GM23338 (cell line): ENCODE measurements around the gene IQSEC3. TPM values are rescaled to one million over a fixed set of nuclear protein-coding genes. Genes with fewer than 3 reads are reported as not detected.

Experiments
- ATAC-seq: fragments of 200-7000 bp; cut with Tn5 transposase; 3 replicates; pipeline ENCODE4 v1.9.1; 2020
- DNase-seq: peaks from one replicate; pipeline ENCODE4 v3.0.0-alpha.2; 2015; ENCODE audit warnings: low spot score
- H2AFZ ChIP-seq: fragments of 200-600 bp; sonication (generic); 2 replicates; pipeline ENCODE4 v1.8.0; 2016; ENCODE audit warnings: antibody characterized with exemption, mild to moderate bottlenecking, moderate library complexity
- H3F3A ChIP-seq: fragments of 200-600 bp; sonication (generic); replicated peaks from 2 replicates; pipeline ENCODE4 v1.8.0; 2017; ENCODE audit warnings: antibody characterized with exemption, mixed run types, low read depth
- H3K27ac ChIP-seq: fragments of 200-600 bp; sonication (generic); 2 replicates; pipeline ENCODE4 v1.6.1; 2016; ENCODE audit warnings: low read depth
- H3K27me3 ChIP-seq: fragments of 200-600 bp; sonication (generic); 2 replicates; pipeline ENCODE4 v1.8.0; 2016; ENCODE audit warnings: mild to moderate bottlenecking, mixed run types, moderate library complexity; ENCODE audit not compliant: insufficient read depth
- H3K36me3 ChIP-seq: fragments of 200-600 bp; sonication (generic); 2 replicates; pipeline ENCODE4 v1.8.0; 2016; ENCODE audit warnings: mild to moderate bottlenecking; ENCODE audit not compliant: insufficient read depth
- H3K4me1 ChIP-seq: fragments of 200-600 bp; sonication (generic); 2 replicates; pipeline ENCODE4 v1.8.0; 2016; ENCODE audit warnings: mild to moderate bottlenecking, moderate library complexity; ENCODE audit not compliant: insufficient read depth
- H3K4me2 ChIP-seq: fragments of 200-600 bp; sonication (generic); 2 replicates; pipeline ENCODE4 v1.7.1; 2017; ENCODE audit warnings: mixed run types
- H3K4me3 ChIP-seq: fragments of 200-600 bp; sonication (generic); 2 replicates; pipeline ENCODE4 v1.6.1; 2016; ENCODE audit warnings: mixed run types
- H3K79me2 ChIP-seq: fragments of 200-600 bp; sonication (generic); replicated peaks from 2 replicates; pipeline ENCODE4 v1.8.0; 2017; ENCODE audit warnings: mild to moderate bottlenecking; ENCODE audit not compliant: insufficient read depth
- H3K9me2 ChIP-seq: fragments of 200-600 bp; sonication (generic); 2 replicates; pipeline ENCODE4 v1.8.0; 2017; ENCODE audit not compliant: insufficient read depth
- H4K20me1 ChIP-seq: fragments of 200-600 bp; sonication (generic); replicated peaks from 2 replicates; pipeline ENCODE4 v1.8.0; 2017; ENCODE audit warnings: mild to moderate bottlenecking; ENCODE audit not compliant: insufficient read depth
- H3K27ac Mint-ChIP-seq: 2 replicates; pipeline ENCODE4 v1.8.0; 2020; ENCODE audit warnings: inconsistent platforms, mild to moderate bottlenecking, moderate library complexity, mixed read lengths
- H3K27me3 Mint-ChIP-seq: 3 replicates; pipeline ENCODE4 v1.8.0; 2022; ENCODE audit warnings: low read depth, mild to moderate bottlenecking, moderate library complexity, mixed read lengths, inconsistent platforms; ENCODE audit not compliant: insufficient read depth, poor library complexity
- H3K36me3 Mint-ChIP-seq: 3 replicates; pipeline ENCODE4 v1.8.0; 2021; ENCODE audit warnings: low read depth, mild to moderate bottlenecking, inconsistent platforms, moderate library complexity, mixed read lengths
- H3K4me1 Mint-ChIP-seq: 3 replicates; pipeline ENCODE4 v1.8.0; 2020; ENCODE audit warnings: mild to moderate bottlenecking, inconsistent platforms, mixed read lengths
- H3K4me3 Mint-ChIP-seq: 3 replicates; pipeline ENCODE4 v1.8.0; 2021; ENCODE audit warnings: moderate library complexity, mild to moderate bottlenecking, inconsistent platforms, mixed read lengths
- H3K9me3 Mint-ChIP-seq: 3 replicates; pipeline ENCODE4 v1.8.0; 2020; ENCODE audit warnings: moderate library complexity, mild to moderate bottlenecking, inconsistent platforms, mixed read lengths
- REST ChIP-seq: IDR thresholded peaks from one replicate; pipeline ENCODE4 v1.6.1; 2018; ENCODE audit warnings: antibody characterized with exemption; ENCODE audit not compliant: unreplicated experiment
- ZNF114 ChIP-seq: fragments of 250-450 bp; sonication (Bioruptor Pico); IDR thresholded peaks from 2 replicates; pipeline ENCODE4 v1.5.0; 2020; ENCODE audit warnings: mild to moderate bottlenecking, moderate library complexity
- ZNF462 ChIP-seq: fragments of 250-450 bp; sonication (Bioruptor Pico); IDR thresholded peaks from 2 replicates; pipeline ENCODE4 v1.5.0; 2020; ENCODE audit warnings: mild to moderate bottlenecking, moderate library complexity
- polyA plus RNA-seq: library from polyadenylated mRNA; unstranded; fragments of >200 nt; fragmentation: Nextera tagmentation; extraction: Ambion mirVana; gene quantifications from 2 replicates; pipeline ENCODE4 v1.2.1, GENCODE V29; 2016
- total RNA-seq: library from RNA; depleted of rRNA; stranded (reverse); fragments of >200 nt; shearing (Covaris generic); gene quantifications from 2 replicates; pipeline ENCODE4 v1.2.3, GENCODE V29; 2014

IQSEC3 gene
- total and polyA plus RNA-seq, 2 experiments from 2014 or later: 2.1 to 3.6 TPM

DNA sequence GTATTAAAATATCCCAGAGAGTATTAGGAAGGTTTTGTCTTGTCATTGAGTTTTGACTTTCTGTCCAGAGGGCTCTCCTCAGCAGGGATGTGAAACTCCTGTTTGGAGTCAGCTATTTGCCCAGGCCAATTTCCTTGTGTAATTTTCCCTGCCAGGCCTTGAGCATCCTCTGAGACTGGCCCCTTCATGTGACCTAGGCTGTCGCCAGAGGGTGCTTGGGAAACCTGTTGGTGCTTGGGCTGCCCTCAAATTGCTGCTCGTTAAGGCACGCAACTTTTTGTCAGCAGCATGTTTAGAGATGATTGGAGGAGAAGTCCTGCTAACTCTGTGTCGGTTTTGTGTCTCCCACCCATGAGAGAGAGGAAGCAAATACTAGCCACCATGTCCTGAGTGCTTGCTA lies 39.1 kb downstream of the IQSEC3 start:
- Histone ChIP-seq H3K36me3 (no peaks in the 10 kb centered on the region), H2AFZ (no peak overlapping the region), H3K4me2 (no peak overlapping the region), H4K20me1 (no peaks in the 10 kb centered on the region), H3K4me3 (no peak overlapping the region), H3K4me1 (peaks cover 52% of the 10 kb centered on the region), H3K9me2 (no peaks in the 10 kb centered on the region), H3F3A (peaks cover 12% of the 10 kb centered on the region; the same call in 1 of the 2 replicates), H3K79me2 (no peaks in the 10 kb centered on the region), H3K27ac (no peak overlapping the region), H3K27me3 (peaks cover 7% of the 10 kb centered on the region; the same call in 1 of the 2 replicates)
- Mint-ChIP-seq H3K27me3 (peaks cover 20% of the 10 kb centered on the region), H3K4me1 (peaks cover 55% of the 10 kb centered on the region), H3K36me3 (no peaks in the 10 kb centered on the region), H3K9me3 (peaks cover 8% of the 10 kb centered on the region; the same call in 1 of the 3 replicates), H3K4me3 (no peak overlapping the region), H3K27ac (no peak overlapping the region)
- DNase-seq: no peak
- TF ChIP-seq ZNF462 (CRISPR knock-in tag) (no peak), REST (no peak), ZNF114 (no peak)
- no peak for ATAC-seq
